Mucosa of descending colon (tissue), 3 donors: ENCODE data around the gene STEAP3. TPM values are rescaled to one million over a fixed set of nuclear protein-coding genes. Genes with fewer than 3 reads are reported as not detected.

Source experiments
- ATAC-seq: fragments of 200-7000 bp; cut with Tn5 transposase; one replicate; pipeline ENCODE4 v1.9.1; 2020; ENCODE audit warnings: mild to moderate bottlenecking, moderate library complexity
- DNase-seq, 3 donors: peaks; one replicate each; pipeline ENCODE4 v3.0.0-alpha.2; 2020
- H3K36me3 ChIP-seq: fragments of 200-600 bp; one replicate; pipeline ENCODE4 v1.8.0; 2021; ENCODE audit warnings: low read depth, mild to moderate bottlenecking
- H3K4me1 ChIP-seq: fragments of 200-600 bp; one replicate; pipeline ENCODE4 v1.8.0; 2021; ENCODE audit warnings: low read depth, mild to moderate bottlenecking
- H3K4me3 ChIP-seq: fragments of 200-600 bp; one replicate; pipeline ENCODE4 v1.8.0; 2021; ENCODE audit warnings: mild to moderate bottlenecking
- H3K9me3 ChIP-seq: fragments of 200-600 bp; one replicate; pipeline ENCODE4 v1.8.0; 2021; ENCODE audit warnings: mild to moderate bottlenecking
- intact Hi-C, 2 donors: fragments of 100-400 bp; cut with DNase I in 1 of 2; cut with micrococcal nuclease in 1 of 2; formaldehyde crosslinking; loops; one replicate each; pipeline versions ENCODE4 v1.11.0 to v1.11.1; 2022; cut with DNase I, micrococcal nuclease
- total RNA-seq, 3 donors: library from RNA; stranded (reverse); fragmentation: NEBNext Ultra II Directional in 2 of 3; extraction: Animal tissue kit (Norgen Biotek cat#: 25700) in 2 of 3; gene quantifications; one replicate each; pipeline versions ENCODE4 v1.2.1 to v1.2.4, GENCODE V29; 2021 to 2023
- TF ChIP-seq, protein P1 (sequence below): fragments of 200-600 bp; IDR thresholded peaks from one replicate; pipeline ENCODE4 v1.8.0; 2022; ENCODE audit warnings: antibody characterized with exemption, mild to moderate bottlenecking
- donor health status: DM: no; HTN: no; CAD: no; lungs with moderate emphysema.
- donor health status: DM: no; HTN: no; CAD: no.
- donor health status: DM: no; HTN: yes; CAD: no.

Gene STEAP3
- total RNA-seq, 3 donors from 2014 or later: 13.9 to 28.9 (median 15.3) TPM

DNA sequence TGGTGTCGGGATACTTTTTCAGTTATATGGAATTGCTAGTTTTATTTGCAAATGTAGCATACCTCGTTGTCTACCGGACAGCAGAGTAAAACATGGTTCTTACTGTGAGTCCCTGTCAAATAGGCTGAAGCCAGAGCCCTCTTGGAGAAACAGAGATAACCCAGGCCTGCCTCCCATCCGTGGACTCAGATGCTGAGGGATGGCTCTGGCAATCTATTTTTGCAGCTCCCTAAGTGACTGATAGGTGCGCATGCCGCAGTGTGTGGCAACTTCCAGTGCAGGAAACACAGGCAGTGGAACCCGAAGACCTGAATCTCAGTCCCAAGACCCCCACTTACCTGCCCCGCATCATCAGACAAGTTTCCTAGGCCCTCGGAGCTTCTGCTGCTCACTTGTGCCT, 33.6 kb downstream of the STEAP3 start:
- no peaks in the 10 kb centered on the region for H3K4me1 ChIP-seq
- intact Hi-C loops: no loop called here
- DNase-seq: no peak
- no peaks in the 10 kb centered on the region for H3K36me3 ChIP-seq
- TF ChIP-seq, protein P1, sequence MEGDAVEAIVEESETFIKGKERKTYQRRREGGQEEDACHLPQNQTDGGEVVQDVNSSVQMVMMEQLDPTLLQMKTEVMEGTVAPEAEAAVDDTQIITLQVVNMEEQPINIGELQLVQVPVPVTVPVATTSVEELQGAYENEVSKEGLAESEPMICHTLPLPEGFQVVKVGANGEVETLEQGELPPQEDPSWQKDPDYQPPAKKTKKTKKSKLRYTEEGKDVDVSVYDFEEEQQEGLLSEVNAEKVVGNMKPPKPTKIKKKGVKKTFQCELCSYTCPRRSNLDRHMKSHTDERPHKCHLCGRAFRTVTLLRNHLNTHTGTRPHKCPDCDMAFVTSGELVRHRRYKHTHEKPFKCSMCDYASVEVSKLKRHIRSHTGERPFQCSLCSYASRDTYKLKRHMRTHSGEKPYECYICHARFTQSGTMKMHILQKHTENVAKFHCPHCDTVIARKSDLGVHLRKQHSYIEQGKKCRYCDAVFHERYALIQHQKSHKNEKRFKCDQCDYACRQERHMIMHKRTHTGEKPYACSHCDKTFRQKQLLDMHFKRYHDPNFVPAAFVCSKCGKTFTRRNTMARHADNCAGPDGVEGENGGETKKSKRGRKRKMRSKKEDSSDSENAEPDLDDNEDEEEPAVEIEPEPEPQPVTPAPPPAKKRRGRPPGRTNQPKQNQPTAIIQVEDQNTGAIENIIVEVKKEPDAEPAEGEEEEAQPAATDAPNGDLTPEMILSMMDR: no peak
- no peak overlapping the region for H3K4me3 ChIP-seq
- no peaks in the 10 kb centered on the region for H3K9me3 ChIP-seq
- no peak for ATAC-seq

DNA sequence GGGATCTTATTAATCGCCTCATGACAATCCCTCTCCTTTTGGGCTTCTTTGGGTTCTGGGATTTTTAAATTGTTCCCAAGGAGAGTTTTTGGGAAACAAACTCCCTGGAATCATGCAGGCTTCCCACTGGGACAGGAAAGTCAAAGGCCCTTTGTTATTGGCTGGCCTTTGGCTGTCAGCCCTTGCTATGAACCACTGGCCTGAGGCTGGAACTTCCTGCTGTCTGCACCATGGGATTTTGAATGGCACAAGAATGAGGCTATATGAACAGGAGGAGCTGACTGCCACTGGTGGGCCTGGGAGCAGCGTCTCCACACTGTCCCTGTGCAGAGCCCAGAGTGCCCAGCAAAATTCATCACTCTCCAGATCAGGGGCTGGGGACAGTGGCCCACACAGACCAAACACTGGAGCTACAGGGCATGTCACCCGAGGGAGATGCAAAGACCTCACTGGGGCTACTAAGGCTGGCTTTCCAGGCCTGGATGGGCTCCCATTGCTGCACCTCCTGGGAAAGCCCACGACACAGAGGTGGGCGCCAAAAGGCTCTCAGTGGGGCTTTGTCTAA, 35.7 kb downstream of the STEAP3 start:
- intact Hi-C loops: no loop called here
- no peak for ATAC-seq
- Histone ChIP-seq H3K9me3 (no peaks in the 10 kb centered on the region), H3K4me3 (no peak overlapping the region), H3K4me1 (no peaks in the 10 kb centered on the region), H3K36me3 (no peaks in the 10 kb centered on the region)
- TF ChIP-seq, protein P1: no peak
- no peak for DNase-seq

DNA sequence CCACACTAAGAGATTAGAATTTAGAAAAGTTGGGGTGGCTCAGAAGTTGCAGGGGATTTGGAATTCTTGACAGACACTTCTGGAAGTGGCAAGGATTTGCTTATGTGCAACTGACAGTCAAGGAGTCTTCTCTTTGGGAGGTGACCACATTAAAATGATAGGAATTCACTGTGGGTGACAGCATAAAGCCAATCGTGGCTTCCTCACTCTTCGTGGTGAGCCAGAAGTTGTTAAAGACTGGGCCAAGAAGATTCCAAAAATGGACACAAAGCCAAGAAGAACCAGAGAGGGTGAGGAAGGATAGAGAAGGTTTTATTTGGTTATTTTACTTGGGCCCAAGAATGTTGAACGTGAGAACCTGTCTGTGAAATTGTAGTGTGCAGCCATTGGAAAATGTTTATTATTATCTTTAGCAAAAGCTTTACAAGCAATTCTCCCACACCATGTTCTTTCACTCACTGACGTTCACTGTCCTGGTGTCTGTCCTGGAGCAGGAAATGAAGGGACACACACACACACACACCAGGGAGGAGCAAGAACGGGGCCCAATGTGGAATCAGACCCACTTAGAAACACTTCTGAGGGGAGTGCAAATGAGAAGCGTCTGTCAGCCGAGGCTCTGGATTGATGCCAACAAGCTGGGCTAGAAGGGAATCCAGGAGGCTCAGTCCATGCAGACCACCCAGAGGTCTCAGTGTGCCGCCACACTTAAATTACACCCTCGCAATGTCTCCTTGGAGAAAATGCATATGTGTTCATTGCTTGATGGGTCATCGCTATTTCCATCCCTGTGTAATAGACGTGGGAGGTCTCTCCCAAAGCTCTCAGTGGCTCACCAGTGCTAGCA, 37.2 kb downstream of the STEAP3 start:
- Histone ChIP-seq H3K4me1 (no peaks in the 10 kb centered on the region), H3K4me3 (no peak overlapping the region), H3K36me3 (no peaks in the 10 kb centered on the region), H3K9me3 (no peaks in the 10 kb centered on the region)
- intact Hi-C loops: no loop called here
- DNase-seq (no peak), ATAC-seq (no peak)
- TF ChIP-seq, protein P1: no peak

DNA sequence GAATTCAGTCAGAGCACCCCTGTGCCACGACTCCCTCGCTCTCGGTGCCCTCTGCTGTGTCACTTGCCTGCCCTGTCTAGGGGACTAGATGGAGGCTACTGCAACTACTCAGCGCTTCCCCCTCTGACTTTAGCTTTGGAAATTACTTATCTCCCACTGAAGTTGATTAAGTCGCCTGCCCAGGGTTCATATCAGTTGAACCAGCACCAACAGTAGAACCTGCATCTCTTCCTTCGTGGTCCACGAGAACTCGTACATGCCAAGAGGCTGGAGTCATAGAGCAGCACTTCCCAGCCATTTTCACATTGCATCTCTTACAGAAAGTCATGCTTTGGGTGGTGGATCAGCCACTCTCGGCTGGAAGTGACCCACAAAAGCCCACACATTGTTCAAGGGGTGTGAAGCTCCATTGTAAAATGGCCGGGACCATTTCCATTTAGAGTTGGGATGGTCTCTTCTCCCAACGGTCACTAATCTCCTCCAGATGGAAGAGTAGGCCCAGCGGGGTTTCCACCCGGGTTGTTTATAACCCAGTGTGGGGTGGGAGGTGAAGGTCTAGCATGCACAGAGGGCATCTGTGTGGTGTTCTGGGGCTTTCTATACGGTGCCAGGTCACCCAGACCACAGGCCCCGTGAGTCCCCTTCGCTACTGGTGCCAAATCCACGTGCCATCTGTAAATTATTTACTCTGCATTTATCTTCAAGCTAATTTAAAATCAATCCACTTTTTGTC, 38.0 kb downstream of the STEAP3 start:
- no peaks in the 10 kb centered on the region for H3K36me3 ChIP-seq
- no peak for ATAC-seq
- H3K9me3 ChIP-seq: no peaks in the 10 kb centered on the region
- no peak overlapping the region for H3K4me3 ChIP-seq
- TF ChIP-seq, protein P1: no peak
- H3K4me1 ChIP-seq: no peaks in the 10 kb centered on the region
- intact Hi-C loops: no loop called here
- DNase-seq: no peak

DNA sequence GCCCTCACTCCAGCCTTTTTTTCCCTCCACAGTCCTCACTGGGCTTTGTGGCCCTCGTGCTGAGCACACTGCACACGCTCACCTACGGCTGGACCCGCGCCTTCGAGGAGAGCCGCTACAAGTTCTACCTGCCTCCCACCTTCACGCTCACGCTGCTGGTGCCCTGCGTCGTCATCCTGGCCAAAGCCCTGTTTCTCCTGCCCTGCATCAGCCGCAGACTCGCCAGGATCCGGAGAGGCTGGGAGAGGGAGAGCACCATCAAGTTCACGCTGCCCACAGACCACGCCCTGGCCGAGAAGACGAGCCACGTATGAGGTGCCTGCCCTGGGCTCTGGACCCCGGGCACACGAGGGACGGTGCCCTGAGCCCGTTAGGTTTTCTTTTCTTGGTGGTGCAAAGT, 39.4 kb downstream of the STEAP3 start:
- Histone ChIP-seq H3K36me3 (no peaks in the 10 kb centered on the region), H3K4me1 (no peaks in the 10 kb centered on the region), H3K4me3 (no peak overlapping the region), H3K9me3 (no peaks in the 10 kb centered on the region)
- ATAC-seq (no peak), DNase-seq (no peak)
- TF ChIP-seq, protein P1: no peak
- intact Hi-C loops: no loop called here
